Smooth muscle cell (in vitro differentiated cells): ENCODE results near the gene ERP44. TPM values are rescaled to one million over a fixed set of nuclear protein-coding genes. Genes with fewer than 3 reads are reported as not detected.

ENCODE experiments used
- DNase-seq: peaks from one replicate; lab custom pipeline; 2025; ENCODE audit not compliant: unreplicated experiment; lab: John Stamatoyannopoulos, UW
- H2AFZ ChIP-seq: fragments of 200-600 bp; sonication (generic); 2 replicates; pipeline ENCODE4 v1.6.0; 2016; ENCODE audit warnings: antibody characterized with exemption, low read depth, mild to moderate bottlenecking
- H3F3A ChIP-seq: fragments of 200-600 bp; sonication (generic); 2 replicates; pipeline ENCODE4 v1.6.0; 2017; ENCODE audit warnings: antibody characterized with exemption, low read depth
- H3K27ac ChIP-seq: fragments of 200-600 bp; sonication (generic); 2 replicates; pipeline ENCODE4 v1.5.1; 2016; ENCODE audit warnings: low read depth, mild to moderate bottlenecking
- H3K27me3 ChIP-seq: fragments of 200-600 bp; sonication (generic); 2 replicates; pipeline ENCODE4 v1.6.1; 2016; ENCODE audit warnings: low read depth, mild to moderate bottlenecking
- H3K36me3 ChIP-seq: fragments of 200-600 bp; sonication (generic); 2 replicates; pipeline ENCODE4 v1.5.1; 2016; ENCODE audit warnings: low read depth
- H3K4me1 ChIP-seq: fragments of 200-600 bp; sonication (generic); 2 replicates; pipeline ENCODE4 v1.5.1; 2016; ENCODE audit warnings: low read depth
- H3K4me2 ChIP-seq: fragments of 200-600 bp; sonication (generic); 2 replicates; pipeline ENCODE4 v1.6.0; 2016; ENCODE audit warnings: mild to moderate bottlenecking
- H3K4me3 ChIP-seq: fragments of 200-600 bp; sonication (generic); 2 replicates; pipeline ENCODE4 v1.5.1; 2016; ENCODE audit warnings: mild to moderate bottlenecking
- H3K79me2 ChIP-seq: fragments of 200-600 bp; sonication (generic); 2 replicates; pipeline ENCODE4 v1.6.0; 2016; ENCODE audit warnings: low read depth, mild to moderate bottlenecking
- H3K9ac ChIP-seq: fragments of 200-600 bp; sonication (generic); 2 replicates; pipeline ENCODE4 v1.6.0; 2016; ENCODE audit warnings: low read depth
- H3K9me3 ChIP-seq: fragments of 200-600 bp; sonication (generic); replicated peaks from 2 replicates; pipeline ENCODE4 v1.5.1; 2016; ENCODE audit warnings: low read depth
- H4K20me1 ChIP-seq: fragments of 200-600 bp; sonication (generic); 2 replicates; pipeline ENCODE4 v1.6.0; 2016; ENCODE audit warnings: low read depth
- CTCF ChIP-seq: fragments of 200-600 bp; sonication (generic); IDR thresholded peaks from 2 replicates; pipeline ENCODE4 v1.5.1; 2017; ENCODE audit warnings: borderline replicate concordance, mild to moderate bottlenecking, antibody characterized with exemption; ENCODE audit not compliant: insufficient read depth, poor library complexity, severe bottlenecking
- WGBS: methylation state at CpG from one replicate; pipeline ENCODE4 v1.1.7; 2016; ENCODE audit warnings: low lambda C conversion rate; 5-methylcytosine and 5-hydroxymethylcytosine counted together
- polyA plus RNA-seq: library from polyadenylated mRNA; unstranded; fragments of >200 nt; fragmentation: Nextera tagmentation; extraction: Ambion mirVana; gene quantifications from 2 replicates; pipeline ENCODE4 v1.2.1, GENCODE V29; 2016
- total RNA-seq: library from RNA; depleted of rRNA; stranded (reverse); fragments of >200 nt; gene quantifications from 2 replicates; pipeline ENCODE4 v1.2.3, GENCODE V29; 2014

The ERP44 gene
- total and polyA plus RNA-seq, 2 experiments from 2014 or later = 32.0 to 38.5 TPM

GRCh38 chr9:100057624-100058023, 41.2 kb downstream of the ERP44 start:
- no peaks in the 10 kb centered on the region for H3K36me3 ChIP-seq
- peaks cover 28% of the 10 kb centered on the region for H3K79me2 ChIP-seq
- no peak overlapping the region for H3K4me2 ChIP-seq
- TF ChIP-seq CTCF = no peak
- H3K4me1 ChIP-seq = no peaks in the 10 kb centered on the region
- DNase-seq = no peak
- no peaks in the 10 kb centered on the region for H3F3A ChIP-seq
- H4K20me1 ChIP-seq = peaks cover 37% of the 10 kb centered on the region
- H3K4me3 ChIP-seq = no peak overlapping the region
- no peak overlapping the region for H2AFZ ChIP-seq
- H3K9ac ChIP-seq = no peak overlapping the region
- H3K9me3 ChIP-seq = no peaks in the 10 kb centered on the region
- H3K27ac ChIP-seq = no peak overlapping the region
- no peaks in the 10 kb centered on the region for H3K27me3 ChIP-seq

- Histone ChIP-seq H3K27me3 (no peaks in the 10 kb centered on the region), H2AFZ (no peak overlapping the region)
- TF ChIP-seq CTCF = no peak
Observed at GRCh38 chr9:100056561-100056960, 42.2 kb downstream of the ERP44 start.

GRCh38 chr9:100052375-100052774, 46.4 kb downstream of the ERP44 start:
- Histone ChIP-seq H3K4me3 (no peak overlapping the region), H4K20me1 (peaks cover 20% of the 10 kb centered on the region), H3K36me3 (no peaks in the 10 kb centered on the region), H3K27ac (no peak overlapping the region), H2AFZ (no peak overlapping the region), H3K4me1 (no peaks in the 10 kb centered on the region), H3K9me3 (no peaks in the 10 kb centered on the region), H3F3A (no peaks in the 10 kb centered on the region), H3K27me3 (no peaks in the 10 kb centered on the region), H3K4me2 (no peak overlapping the region), H3K79me2 (no peaks in the 10 kb centered on the region), H3K9ac (no peak overlapping the region)
- no peak for DNase-seq
- no peak for TF ChIP-seq CTCF
- WGBS = 94% methylated on average over 6 of the region's 6 CpGs

More at GRCh38 chr9:100056561-100056960, 42.2 kb downstream of the ERP44 start:
- Histone ChIP-seq H3K4me1 (no peaks in the 10 kb centered on the region), H3F3A (no peaks in the 10 kb centered on the region), H4K20me1 (peaks cover 27% of the 10 kb centered on the region), H3K36me3 (no peaks in the 10 kb centered on the region), H3K27ac (no peak overlapping the region), H3K79me2 (peaks cover 19% of the 10 kb centered on the region), H3K9me3 (no peaks in the 10 kb centered on the region), H3K4me2 (no peak overlapping the region), H3K9ac (no peak overlapping the region), H3K4me3 (no peak overlapping the region)
- WGBS = 56% methylated on average over 2 of the region's 2 CpGs
- DNase-seq = no peak

- TF ChIP-seq CTCF = no peak
Observed at GRCh38 chr9:100049551-100049950, 49.2 kb downstream of the ERP44 start.

More at GRCh38 chr9:100049551-100049950, 49.2 kb downstream of the ERP44 start:
- Histone ChIP-seq H3K36me3 (no peaks in the 10 kb centered on the region), H4K20me1 (peaks cover 31% of the 10 kb centered on the region), H2AFZ (no peak overlapping the region), H3K79me2 (no peaks in the 10 kb centered on the region), H3K27me3 (no peaks in the 10 kb centered on the region), H3K27ac (no peak overlapping the region), H3K4me1 (no peaks in the 10 kb centered on the region), H3K9me3 (no peaks in the 10 kb centered on the region), H3K9ac (no peak overlapping the region), H3K4me2 (no peak overlapping the region), H3K4me3 (no peak overlapping the region), H3F3A (no peaks in the 10 kb centered on the region)
- no peak for DNase-seq
- 90% methylated on average over 1 of the region's 1 CpG for WGBS
